ENCODE results near the gene ADGRG2.

DNA sequence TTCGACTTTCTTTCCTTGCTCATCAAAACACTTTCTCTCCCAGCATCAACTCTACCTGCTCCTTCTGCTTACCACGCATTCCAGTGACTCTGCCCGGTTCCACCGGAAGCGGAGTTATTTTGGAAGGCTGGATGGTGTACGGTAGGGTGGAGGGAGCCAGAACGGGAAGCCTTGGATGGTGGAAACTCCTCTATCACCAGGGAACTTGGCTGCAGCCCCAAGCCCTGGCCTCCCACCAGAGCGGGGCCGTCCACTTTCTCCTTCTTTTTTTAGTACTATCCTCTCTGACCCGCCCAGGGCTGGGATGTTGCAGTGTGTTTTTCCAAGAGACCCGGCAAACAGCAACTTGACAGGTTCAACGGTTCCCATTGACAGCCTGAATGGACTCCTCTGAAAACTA is 27.6 kb downstream of the ADGRG2 start:
- no peak for TF ChIP-seq RNF2 (conservative IDR thresholded peaks at IDR 0.05; ENCODE audit: low read depth)
- TF ChIP-seq, protein P1, sequence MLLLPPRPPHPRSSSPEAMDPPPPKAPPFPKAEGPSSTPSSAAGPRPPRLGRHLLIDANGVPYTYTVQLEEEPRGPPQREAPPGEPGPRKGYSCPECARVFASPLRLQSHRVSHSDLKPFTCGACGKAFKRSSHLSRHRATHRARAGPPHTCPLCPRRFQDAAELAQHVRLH (CRISPR knock-in tag; IDR thresholded peaks at IDR 0.05; ENCODE audit: borderline replicate concordance, low read depth) = no peak

Measured in HepG2 (cell line).